GM20000 (cell line): ENCODE results near the gene SLC22A2.

ENCODE experiments used
- DNase-seq: peaks from one replicate; pipeline ENCODE4 v3.0.0; 2012; ENCODE audit warnings: low spot score
- TF ChIP-seq, protein P1 (sequence below): IDR thresholded peaks from 2 replicates; pipeline ENCODE4 v1.5.1; 2012; ENCODE audit warnings: mild to moderate bottlenecking, control low read depth; ENCODE audit errors: extremely low read depth, missing control alignments

Gene SLC22A2

DNA sequence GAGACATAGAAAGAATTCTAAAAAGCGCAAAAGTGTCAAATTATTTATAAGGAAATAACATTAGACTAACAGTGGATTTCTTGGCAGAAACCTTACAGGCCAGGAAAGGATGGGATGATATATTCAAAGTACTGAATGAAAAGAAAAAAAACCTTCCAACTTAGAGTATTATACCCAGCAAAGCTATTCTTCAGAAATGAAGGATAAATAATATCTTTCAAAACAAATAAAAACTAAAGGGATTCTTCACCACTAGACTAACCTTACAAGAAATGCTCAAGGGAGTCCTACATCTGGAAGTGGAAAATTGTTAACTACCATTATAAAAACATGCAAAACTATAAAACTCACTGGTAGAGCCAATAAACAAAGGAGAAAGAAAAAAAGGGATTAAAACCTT lies 65.8 kb downstream of the SLC22A2 start:
- TF ChIP-seq, protein P1, sequence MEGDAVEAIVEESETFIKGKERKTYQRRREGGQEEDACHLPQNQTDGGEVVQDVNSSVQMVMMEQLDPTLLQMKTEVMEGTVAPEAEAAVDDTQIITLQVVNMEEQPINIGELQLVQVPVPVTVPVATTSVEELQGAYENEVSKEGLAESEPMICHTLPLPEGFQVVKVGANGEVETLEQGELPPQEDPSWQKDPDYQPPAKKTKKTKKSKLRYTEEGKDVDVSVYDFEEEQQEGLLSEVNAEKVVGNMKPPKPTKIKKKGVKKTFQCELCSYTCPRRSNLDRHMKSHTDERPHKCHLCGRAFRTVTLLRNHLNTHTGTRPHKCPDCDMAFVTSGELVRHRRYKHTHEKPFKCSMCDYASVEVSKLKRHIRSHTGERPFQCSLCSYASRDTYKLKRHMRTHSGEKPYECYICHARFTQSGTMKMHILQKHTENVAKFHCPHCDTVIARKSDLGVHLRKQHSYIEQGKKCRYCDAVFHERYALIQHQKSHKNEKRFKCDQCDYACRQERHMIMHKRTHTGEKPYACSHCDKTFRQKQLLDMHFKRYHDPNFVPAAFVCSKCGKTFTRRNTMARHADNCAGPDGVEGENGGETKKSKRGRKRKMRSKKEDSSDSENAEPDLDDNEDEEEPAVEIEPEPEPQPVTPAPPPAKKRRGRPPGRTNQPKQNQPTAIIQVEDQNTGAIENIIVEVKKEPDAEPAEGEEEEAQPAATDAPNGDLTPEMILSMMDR, result no peak
- DNase-seq, result no peak

DNA sequence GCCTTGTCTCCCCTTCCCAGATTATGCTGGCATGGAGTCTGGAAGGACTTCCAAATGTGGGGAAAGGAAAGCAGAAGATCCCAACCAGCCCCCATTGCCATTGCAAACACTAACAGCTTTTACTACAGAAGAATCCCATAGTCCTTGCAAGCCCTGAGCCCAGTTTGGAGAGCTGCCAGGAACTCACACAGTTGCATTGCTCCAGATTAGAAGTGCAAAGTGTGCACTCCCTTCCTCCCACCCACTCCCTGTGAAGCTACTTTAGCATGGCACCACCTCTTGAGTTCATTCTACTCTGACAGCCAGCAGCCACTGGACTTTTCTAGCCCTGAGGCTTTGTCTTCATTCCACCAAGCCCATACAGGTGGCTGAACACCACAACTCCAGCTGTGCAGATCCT lies 67.6 kb downstream of the SLC22A2 start:
- DNase-seq, result no peak
- TF ChIP-seq, protein P1, result no peak

DNA sequence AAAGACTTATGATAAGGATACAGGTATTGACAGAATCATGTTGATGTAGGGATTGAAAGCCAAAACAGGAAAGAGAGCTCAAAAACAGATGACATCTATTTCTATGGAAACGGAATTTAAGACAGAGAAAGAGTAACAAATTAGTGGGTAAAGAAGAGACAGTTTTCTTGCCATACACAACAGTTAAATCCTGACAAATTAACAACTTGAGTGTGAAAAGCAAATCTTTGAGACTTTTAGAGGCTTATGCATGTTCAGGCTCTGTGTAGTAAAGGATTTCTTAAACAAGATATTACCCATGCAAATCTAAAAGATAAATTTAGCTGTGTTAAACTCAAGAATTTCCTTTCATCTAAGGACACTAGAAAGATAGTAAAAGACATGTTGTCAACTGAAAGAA lies 68.5 kb downstream of the SLC22A2 start:
- TF ChIP-seq, protein P1, result no peak
- no peak for DNase-seq

DNA sequence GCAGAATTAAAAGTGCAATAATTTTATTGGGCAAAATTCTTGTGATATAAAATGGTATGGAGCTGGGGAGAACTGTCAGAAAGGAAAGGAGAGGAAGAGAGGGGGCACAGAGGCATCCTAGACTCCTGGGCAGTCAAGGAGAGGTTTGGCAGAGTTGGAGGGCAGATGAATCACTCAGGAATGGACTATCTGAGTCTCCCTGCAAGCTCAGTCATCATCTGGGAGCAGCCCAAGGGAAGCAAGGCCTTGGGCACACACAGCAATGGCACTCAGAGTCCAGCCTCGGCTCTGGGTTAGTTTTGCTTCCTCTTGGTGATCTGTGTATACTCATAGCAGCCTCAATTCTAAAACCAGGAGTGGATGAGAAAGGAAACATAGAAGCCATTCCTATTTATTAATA lies 69.8 kb downstream of the SLC22A2 start:
- DNase-seq, result no peak
- TF ChIP-seq, protein P1, result no peak

DNA sequence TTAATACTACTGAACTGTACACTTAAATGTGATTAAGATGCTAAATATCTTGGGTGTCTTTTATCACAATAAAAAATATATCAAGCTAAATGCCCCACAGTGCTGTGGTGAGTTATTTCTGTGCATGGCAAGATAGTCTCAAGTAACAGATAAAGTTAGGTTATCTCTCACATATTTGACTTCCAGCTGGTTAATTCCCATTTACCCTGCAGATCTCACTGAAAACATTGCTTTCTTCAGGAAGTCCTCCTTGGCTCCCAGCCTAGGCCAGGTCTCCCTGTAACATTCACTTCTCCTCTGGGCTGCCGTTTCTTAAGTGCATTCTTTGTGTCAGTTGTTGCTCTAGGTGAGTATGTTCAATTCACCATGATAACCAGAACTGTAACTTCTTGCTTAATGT lies 77.9 kb downstream of the SLC22A2 start:
- TF ChIP-seq, protein P1, result no peak
- no peak for DNase-seq

DNA sequence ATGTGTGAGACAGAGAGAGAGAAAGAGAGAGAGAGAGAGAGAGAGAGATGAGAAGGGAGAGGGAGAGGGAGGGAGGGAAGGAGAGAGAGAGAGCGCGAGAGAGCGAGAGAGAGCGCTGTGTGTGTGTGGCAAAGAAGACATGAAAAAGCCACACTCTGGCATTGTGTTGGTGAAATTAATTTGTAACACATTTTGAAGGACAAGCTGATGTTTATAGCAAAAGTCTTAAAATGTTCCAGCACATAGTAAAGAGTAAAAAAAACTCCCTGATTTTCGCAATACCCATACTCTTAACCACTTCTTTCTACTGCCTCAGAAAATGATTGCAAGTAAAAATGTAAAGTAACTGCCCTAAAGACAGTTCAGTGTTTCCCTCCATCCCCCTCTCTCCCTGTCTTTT lies 80.3 kb downstream of the SLC22A2 start:
- TF ChIP-seq, protein P1, result no peak
- DNase-seq, result no peak

DNA sequence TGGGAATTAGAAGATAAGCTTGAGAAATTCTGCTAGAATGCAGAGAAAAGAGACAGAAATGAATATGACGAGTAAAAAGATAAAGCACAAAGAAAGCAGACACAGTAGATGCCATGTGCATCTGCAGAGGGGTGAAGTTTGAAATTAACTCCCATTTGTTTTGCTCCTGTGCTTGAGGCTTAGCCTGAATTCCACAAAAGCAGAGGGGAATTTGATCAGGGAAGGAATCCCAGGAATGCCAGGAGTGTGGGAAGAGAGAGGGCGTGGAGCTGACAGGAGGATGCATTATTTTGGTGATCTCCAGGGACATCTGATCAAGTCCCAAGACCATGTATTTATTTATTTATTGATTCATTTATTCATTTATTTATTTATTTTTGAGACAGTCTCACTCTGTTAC lies 81.4 kb downstream of the SLC22A2 start:
- DNase-seq, result no peak
- TF ChIP-seq, protein P1, result no peak
